Activated gamma-delta T cell (primary cell): Measurements from ENCODE around the gene JPT2.

ENCODE experiments used
- DNase-seq: peaks from one replicate; lab custom pipeline; 2025; lab: John Stamatoyannopoulos, UW
- total RNA-seq, 2 donors: gene quantifications; one replicate each; lab custom pipeline; 2026; lab: John Stamatoyannopoulos, UW

JPT2 gene
- 43.8 to 49.6 reads per million in 2 donors for total RNA-seq

GRCh38 chr16:1677942-1678499, at the start of gene JPT2:
JPT2 (plus strand) TSS chr16:1678279; CDS start chr16:1678313, 34 bp downstream.
- DNase-seq, result peak; percentile 95

- no peak for DNase-seq
Observed at GRCh38 chr16:1630450-1631213, 47.4 kb upstream of the JPT2 start.

- no peak for DNase-seq
Observed at GRCh38 chr16:1631230-1631629, 46.8 kb upstream of the JPT2 start.

- no peak for DNase-seq
Observed at GRCh38 chr16:1631931-1632637, 46.0 kb upstream of the JPT2 start.

GRCh38 chr16:1632638-1632970, 45.5 kb upstream of the JPT2 start:
- DNase-seq, result no peak

- no peak for DNase-seq
Observed at GRCh38 chr16:1633310-1633709, 44.8 kb upstream of the JPT2 start.

- DNase-seq, result no peak
Observed at GRCh38 chr16:1634541-1634940, 43.5 kb upstream of the JPT2 start.

- DNase-seq, result no peak
Observed at GRCh38 chr16:1635070-1635469, 43.0 kb upstream of the JPT2 start.

- no peak for DNase-seq
Observed at GRCh38 chr16:1637526-1637925, 40.6 kb upstream of the JPT2 start.

GRCh38 chr16:1638757-1639156, 39.3 kb upstream of the JPT2 start:
- no peak for DNase-seq

GRCh38 chr16:1639282-1639681, 38.8 kb upstream of the JPT2 start:
- DNase-seq, result no peak

GRCh38 chr16:1639860-1640259, 38.2 kb upstream of the JPT2 start:
- DNase-seq, result no peak

- no peak for DNase-seq
Observed at GRCh38 chr16:1640261-1640941, 37.7 kb upstream of the JPT2 start.

- DNase-seq, result no peak
Observed at GRCh38 chr16:1641261-1641660, 36.8 kb upstream of the JPT2 start.

- no peak for DNase-seq
Observed at GRCh38 chr16:1642148-1642547, 35.9 kb upstream of the JPT2 start.

GRCh38 chr16:1642753-1643152, 35.3 kb upstream of the JPT2 start:
- DNase-seq, result no peak

GRCh38 chr16:1643521-1643920, 34.6 kb upstream of the JPT2 start:
- DNase-seq, result no peak

- no peak for DNase-seq
Observed at GRCh38 chr16:1645914-1646525, 32.1 kb upstream of the JPT2 start.

- DNase-seq, result no peak
Observed at GRCh38 chr16:1647856-1648255, 30.2 kb upstream of the JPT2 start.

- DNase-seq, result no peak
Observed at GRCh38 chr16:1650131-1650530, 27.9 kb upstream of the JPT2 start.

- DNase-seq, result no peak
Observed at GRCh38 chr16:1651094-1651973, 26.7 kb upstream of the JPT2 start.
